ENCODE results near the gene WASHC3.

Gene WASHC3

DNA sequence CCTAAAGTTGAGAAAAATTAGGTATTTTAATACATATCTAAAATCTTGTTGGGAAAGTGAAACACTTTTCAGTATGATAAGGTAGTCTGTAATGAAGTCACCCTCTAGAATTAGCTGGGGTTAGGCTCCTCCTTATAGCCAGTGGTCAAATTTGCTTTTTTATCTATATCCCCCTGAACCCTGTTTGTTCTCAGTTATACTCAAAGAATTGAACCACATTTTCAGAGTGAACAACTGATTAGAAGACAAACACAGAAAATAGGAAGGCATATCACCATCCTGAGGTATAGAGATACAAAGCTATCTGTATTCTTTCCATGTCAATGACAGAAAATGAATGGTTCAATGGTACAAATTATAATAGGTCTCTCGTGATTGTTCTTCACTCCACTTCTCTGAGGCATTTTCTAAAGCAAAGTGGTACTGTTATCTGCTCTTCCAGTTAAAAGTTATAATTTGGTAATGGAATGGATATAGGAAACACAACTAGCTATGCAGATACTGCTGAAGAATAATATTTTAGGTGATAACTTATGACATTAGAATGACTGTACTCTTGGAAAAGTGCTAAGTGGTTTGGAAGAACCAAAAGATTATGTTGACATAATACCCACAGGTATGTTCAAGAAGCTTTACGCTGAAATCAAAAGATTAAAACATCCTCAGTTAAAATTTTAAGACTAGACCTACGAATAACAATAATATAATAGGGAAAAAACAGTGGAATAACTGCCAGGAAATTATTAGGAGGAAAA, 27.6 kb downstream of the WASHC3 start:
- no peak for DNase-seq (ENCODE audit: low spot score)
- TF ChIP-seq, protein P1, sequence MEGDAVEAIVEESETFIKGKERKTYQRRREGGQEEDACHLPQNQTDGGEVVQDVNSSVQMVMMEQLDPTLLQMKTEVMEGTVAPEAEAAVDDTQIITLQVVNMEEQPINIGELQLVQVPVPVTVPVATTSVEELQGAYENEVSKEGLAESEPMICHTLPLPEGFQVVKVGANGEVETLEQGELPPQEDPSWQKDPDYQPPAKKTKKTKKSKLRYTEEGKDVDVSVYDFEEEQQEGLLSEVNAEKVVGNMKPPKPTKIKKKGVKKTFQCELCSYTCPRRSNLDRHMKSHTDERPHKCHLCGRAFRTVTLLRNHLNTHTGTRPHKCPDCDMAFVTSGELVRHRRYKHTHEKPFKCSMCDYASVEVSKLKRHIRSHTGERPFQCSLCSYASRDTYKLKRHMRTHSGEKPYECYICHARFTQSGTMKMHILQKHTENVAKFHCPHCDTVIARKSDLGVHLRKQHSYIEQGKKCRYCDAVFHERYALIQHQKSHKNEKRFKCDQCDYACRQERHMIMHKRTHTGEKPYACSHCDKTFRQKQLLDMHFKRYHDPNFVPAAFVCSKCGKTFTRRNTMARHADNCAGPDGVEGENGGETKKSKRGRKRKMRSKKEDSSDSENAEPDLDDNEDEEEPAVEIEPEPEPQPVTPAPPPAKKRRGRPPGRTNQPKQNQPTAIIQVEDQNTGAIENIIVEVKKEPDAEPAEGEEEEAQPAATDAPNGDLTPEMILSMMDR (IDR thresholded peaks at IDR 0.05; ENCODE audit: extremely low read depth, missing control alignments) = no peak

DNA sequence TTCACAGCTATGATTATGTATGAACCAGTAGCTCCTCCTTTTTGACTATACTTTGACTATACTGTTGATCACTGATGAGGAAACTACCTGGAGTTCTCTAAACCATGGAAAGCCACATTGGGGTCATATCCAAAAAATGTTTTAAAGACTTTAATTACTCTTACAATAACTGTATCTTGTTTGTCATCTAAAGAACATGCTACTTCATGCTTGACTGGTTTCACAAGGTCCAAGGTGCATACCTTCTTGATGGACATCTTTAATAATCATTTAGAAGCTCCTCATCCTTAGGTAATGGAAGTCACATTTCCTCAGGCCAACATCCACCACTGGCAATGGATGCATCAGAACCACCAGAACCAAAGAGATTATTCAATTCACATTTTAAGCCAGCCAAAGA, 29.9 kb downstream of the WASHC3 start:
- TF ChIP-seq, protein P1 (IDR thresholded peaks at IDR 0.05; ENCODE audit: extremely low read depth, missing control alignments) = no peak
- DNase-seq (ENCODE audit: low spot score) = no peak

DNA sequence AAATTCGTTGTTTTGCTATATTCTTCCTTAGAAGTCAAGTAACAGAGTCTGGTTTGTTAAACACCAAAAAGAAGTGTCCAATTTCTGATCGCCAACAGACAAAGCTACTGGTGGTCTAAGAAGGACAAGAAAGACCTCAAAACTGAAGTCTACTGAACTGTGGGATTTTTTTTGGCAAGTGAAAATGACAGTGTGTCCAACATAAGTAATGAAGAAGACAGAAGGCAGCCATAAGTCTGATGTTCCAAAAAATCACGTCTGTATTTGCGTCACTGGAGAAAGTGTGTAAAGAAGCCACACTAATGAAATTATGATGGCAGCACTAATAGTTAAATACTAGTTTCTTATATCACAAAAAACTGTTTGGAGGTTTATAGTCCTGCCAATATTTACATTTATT, 32.6 kb downstream of the WASHC3 start:
- TF ChIP-seq, protein P1 (IDR thresholded peaks at IDR 0.05; ENCODE audit: extremely low read depth, missing control alignments) = no peak
- no peak for DNase-seq (ENCODE audit: low spot score)

DNA sequence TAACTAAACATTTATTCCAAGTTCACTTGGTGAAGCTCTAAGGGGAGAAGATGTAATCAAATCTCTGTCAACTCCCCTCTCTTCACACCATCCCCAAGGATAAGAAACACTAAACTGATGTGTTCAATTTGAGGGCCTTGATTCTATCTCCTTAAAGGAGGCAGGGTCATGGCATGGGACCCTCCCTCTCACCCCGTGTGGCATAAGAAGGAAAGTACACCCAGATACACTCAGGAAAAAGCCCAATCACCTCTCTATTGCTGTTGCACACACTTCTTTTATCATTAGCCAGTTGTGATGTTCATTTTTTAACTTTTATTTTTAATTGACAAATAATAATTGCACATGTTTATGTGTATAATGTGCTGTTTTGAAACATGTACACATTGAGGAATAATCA, 35.1 kb downstream of the WASHC3 start:
- DNase-seq (ENCODE audit: low spot score) = no peak
- TF ChIP-seq, protein P1 (IDR thresholded peaks at IDR 0.05; ENCODE audit: extremely low read depth, missing control alignments) = no peak

DNA sequence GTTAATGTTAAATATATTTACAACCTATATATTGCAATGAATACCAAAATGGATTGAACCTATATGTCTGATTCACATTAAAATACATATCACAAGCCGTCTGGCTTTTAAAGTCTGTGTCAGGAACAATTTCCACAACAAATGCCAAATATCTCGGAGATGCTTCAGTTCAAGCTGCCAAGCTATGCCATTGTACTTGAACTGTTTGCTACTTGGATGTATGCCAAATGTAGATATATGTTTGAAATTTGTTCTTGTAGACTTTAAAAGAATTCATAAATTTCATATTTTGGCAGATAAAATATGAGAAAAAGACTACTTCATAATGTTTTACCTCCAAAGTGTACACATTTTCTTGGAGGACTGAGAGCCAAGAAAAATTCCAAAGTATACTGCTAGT, 37.0 kb downstream of the WASHC3 start:
- no peak for DNase-seq (ENCODE audit: low spot score)
- TF ChIP-seq, protein P1 (IDR thresholded peaks at IDR 0.05; ENCODE audit: extremely low read depth, missing control alignments) = no peak

DNA sequence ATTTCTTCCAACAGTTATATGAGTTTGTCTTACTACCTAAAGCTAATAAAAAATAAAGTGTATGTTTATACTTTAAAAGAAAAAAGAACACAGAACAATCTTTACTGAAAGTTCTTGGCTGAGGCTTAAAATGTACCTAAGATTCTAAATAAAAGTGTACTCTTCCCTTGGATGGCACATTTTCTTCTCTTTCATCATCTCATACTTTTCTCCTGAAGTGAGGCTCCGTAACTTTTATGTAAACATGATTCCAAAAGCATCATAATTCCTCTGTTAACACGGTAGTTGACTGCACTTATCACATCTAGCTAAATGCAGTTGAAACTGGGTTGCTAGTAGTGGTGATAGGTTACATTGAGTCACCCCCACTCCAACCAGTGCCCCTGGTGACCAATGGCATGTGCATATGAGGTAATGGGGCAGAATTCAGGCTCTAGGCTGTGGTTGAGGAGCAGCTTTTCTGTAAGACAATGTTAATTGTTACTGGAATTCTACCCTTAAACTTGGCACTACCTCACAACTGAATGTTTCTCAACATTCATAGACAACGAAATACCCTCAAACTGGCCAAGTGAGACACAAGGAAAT, 38.4 kb downstream of the WASHC3 start:
- DNase-seq (ENCODE audit: low spot score) = no peak
- TF ChIP-seq, protein P1 (IDR thresholded peaks at IDR 0.05; ENCODE audit: extremely low read depth, missing control alignments) = no peak

DNA sequence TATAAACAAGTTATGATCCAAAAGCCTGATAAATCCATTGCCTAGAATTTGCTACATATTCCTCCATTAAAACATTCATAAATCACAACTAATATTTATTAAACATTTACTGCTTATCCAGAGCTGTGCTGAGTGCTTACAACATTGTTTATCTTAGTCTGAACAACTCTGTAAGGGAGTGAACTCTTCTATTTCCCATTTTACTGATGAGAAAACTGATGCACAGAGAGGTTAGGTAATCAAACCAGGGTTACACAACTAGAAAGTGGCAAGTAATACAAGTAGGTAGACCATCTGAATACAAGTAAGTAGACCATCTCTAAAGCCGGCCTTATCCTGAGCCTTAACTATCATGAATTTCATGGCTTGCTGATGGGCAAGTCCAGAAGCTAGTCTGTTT, 39.5 kb downstream of the WASHC3 start:
- TF ChIP-seq, protein P1 (IDR thresholded peaks at IDR 0.05; ENCODE audit: extremely low read depth, missing control alignments) = no peak
- DNase-seq (ENCODE audit: low spot score) = no peak
